ENCODE data around the gene VAV3. TPM values are rescaled to one million over a fixed set of nuclear protein-coding genes. Genes with fewer than 3 reads are reported as not detected.

VAV3 gene
- total and polyA plus RNA-seq, 9 of the 15 experiments (the other 6 are each of a cell fraction or from before 2014, with no cell fraction given) = not detected

- POLR2A ChIA-PET = no interaction called here
- Histone ChIP-seq H2AFZ (ENCODE audit: low read depth, low read length) (no peak overlapping the region), H4K20me1 (replicated peaks; ENCODE audit: control insufficient read depth, insufficient read depth, low read length) (no peaks in the 10 kb centered on the region), H3K27me3 (ENCODE audit: control insufficient read depth in 2 of 2, insufficient read depth in 2 of 2, low read length in 2 of 2) (no peaks in the 10 kb centered on the region), H3K9ac (ENCODE audit: insufficient read depth in 1 of 2, low read depth in 2 of 2, low read length in 2 of 2) (no peak overlapping the region), H3K4me2 (ENCODE audit: insufficient read depth, low read length) (no peak overlapping the region), H3K9me3 (replicated peaks; ENCODE audit: control insufficient read depth, insufficient read depth, low read depth, low read length) (no peaks in the 10 kb centered on the region), H3K9me1 (ENCODE audit: control insufficient read depth, insufficient read depth, low read length) (no peaks in the 10 kb centered on the region), H3K4me3 (no peak overlapping the region), H3K4me1 (replicated peaks in 1 of 2; ENCODE audit: control insufficient read depth in 2 of 2, insufficient read depth in 2 of 2, low read length in 2 of 2) (no peaks in the 10 kb centered on the region), H3K36me3 (ENCODE audit: control insufficient read depth, insufficient read depth, low read length) (no peaks in the 10 kb centered on the region), H3K79me2 (ENCODE audit: control insufficient read depth, insufficient read depth, low read length) (no peaks in the 10 kb centered on the region), H3K27ac (ENCODE audit: extremely low read depth, low read depth, low read length) (no peak overlapping the region)
- BruUV-seq (replicated peaks) = no TSS peak
- in situ Hi-C loops (cut with MboI) (no loop called here), intact Hi-C loops (cut with micrococcal nuclease) (no loop called here)
- no peak for DNase-seq (ENCODE audit: extremely low read depth in 1 of 4, low spot score in 3 of 4)
- TF ChIP-seq HNRNPK (IDR thresholded peaks at IDR 0.05; ENCODE audit: low read depth, low read length, poor library complexity, severe bottlenecking) = no peak
- TF ChIP-seq KLF1 (tag; IDR thresholded peaks at IDR 0.05) = no peak
- TF ChIP-seq LEF1 (IDR thresholded peaks at IDR 0.05) = no peak
- no peak for TF ChIP-seq HMGN3 (IDR thresholded peaks at IDR 0.05; ENCODE audit: borderline replicate concordance, extremely low read depth, insufficient read length, low read depth, low read length)
- TF ChIP-seq ZBTB17 (CRISPR knock-in tag; IDR thresholded peaks at IDR 0.05) = no peak
- TF ChIP-seq XRCC5 (IDR thresholded peaks at IDR 0.05; ENCODE audit: low read depth, low read length) = no peak
- no peak for TF ChIP-seq ZNF124 (CRISPR knock-in tag; IDR thresholded peaks at IDR 0.05)
- TF ChIP-seq FOXJ3 (CRISPR knock-in tag; IDR thresholded peaks at IDR 0.05) = no peak
- CTCF ChIA-PET (ENCODE audit: low intra/inter-chr PET ratio) = no interaction called here
- no peak for FAIRE-seq
- ATAC-seq = no peak
- 0% methylated on average over 1 of the region's 1 CpG for WGBS (ENCODE audit: insufficient coverage, low coverage, missing lambda C conversion rate)
Measured at GRCh38 chr1:107689159-107689558, 275.8 kb downstream of the VAV3 start.
